Endothelial cell of umbilical vein (primary cell): Measurements from ENCODE around the gene PINK1.

ENCODE experiments used
- CTCF ChIP-seq, 2 donors: IDR thresholded peaks; 1 replicate in 1 of 2; 2 replicates in 1 of 2; pipeline ENCODE4 v1.5.1; 2011; ENCODE audit warnings: low read length in 2 of 2, mild to moderate bottlenecking in 2 of 2, moderate library complexity in 2 of 2, control low read depth in 1 of 2, inconsistent platforms in 1 of 2, low read depth in 1 of 2; ENCODE audit not compliant: insufficient read depth in 1 of 2; ENCODE audit errors: extremely low read depth in 1 of 2
- EZH2 ChIP-seq: IDR thresholded peaks from 2 replicates; pipeline ENCODE4 v1.6.1; 2012; ENCODE audit warnings: borderline replicate concordance, low read depth, mild to moderate bottlenecking, moderate library complexity, low read length, inconsistent platforms; ENCODE audit not compliant: severe bottlenecking
- FOS ChIP-seq: IDR thresholded peaks from 2 replicates; pipeline ENCODE4 v1.6.1; 2011; ENCODE audit warnings: mild to moderate bottlenecking, low read length, moderate library complexity, borderline replicate concordance; ENCODE audit not compliant: insufficient read depth
- GATA2 ChIP-seq: IDR thresholded peaks from 2 replicates; pipeline ENCODE4 v1.7.0; 2011; ENCODE audit warnings: low read depth, mild to moderate bottlenecking, moderate library complexity, mixed read lengths, low read length; ENCODE audit not compliant: insufficient read length, insufficient read depth
- JUN ChIP-seq: IDR thresholded peaks from 2 replicates; pipeline ENCODE4 v1.6.1; 2011; ENCODE audit warnings: borderline replicate concordance, low read depth; ENCODE audit not compliant: insufficient read length, insufficient read depth
- MAX ChIP-seq: IDR thresholded peaks from 2 replicates; pipeline ENCODE4 v1.6.1; 2011; ENCODE audit not compliant: insufficient read depth, insufficient read length
- MYC ChIP-seq: IDR thresholded peaks from one replicate; pipeline ENCODE4 v1.6.1; 2011; ENCODE audit warnings: mild to moderate bottlenecking, low read depth, low read length
- POLR2A ChIP-seq: IDR thresholded peaks from 2 replicates; pipeline ENCODE4 v1.6.1; 2012; ENCODE audit warnings: low read depth, mild to moderate bottlenecking, control low read depth, low read length
- POLR2AphosphoS5 ChIP-seq: IDR thresholded peaks from 2 replicates; pipeline ENCODE4 v1.6.1; 2012; ENCODE audit warnings: low read depth, mild to moderate bottlenecking, control low read depth, low read length, moderate library complexity; ENCODE audit not compliant: insufficient read depth

GRCh38 chr1:20611652-20612051, 21.6 kb upstream of the PINK1 start:
- no peak for TF ChIP-seq CTCF (IDR thresholded peaks at IDR 0.05; ENCODE audit: extremely low read depth in 1 of 2, insufficient read depth in 1 of 2, low read depth in 1 of 2, low read length in 2 of 2)
- no peak for TF ChIP-seq POLR2A
- TF ChIP-seq MYC = no peak
- no peak for TF ChIP-seq MAX
- no peak for TF ChIP-seq FOS
- no peak for TF ChIP-seq EZH2
- TF ChIP-seq POLR2AphosphoS5 = no peak
- TF ChIP-seq GATA2 = no peak
- no peak for TF ChIP-seq JUN
